Uterus (tissue), 4 donors: ENCODE data around the gene MS4A18. TPM values are rescaled to one million over a fixed set of nuclear protein-coding genes. Genes with fewer than 3 reads are reported as not detected.

ENCODE experiments used
- DNase-seq, 2 donors: peaks; one replicate each; pipeline ENCODE4 v3.0.0-alpha.2; 2019 to 2020
- H3K27ac ChIP-seq, 2 donors: fragments of 200-600 bp; sonication (generic); 1 replicate in 1 of 2; 2 replicates in 1 of 2; pipeline ENCODE4 v1.5.1; 2016 to 2018
- H3K27me3 ChIP-seq, 2 donors: fragments of 200-600 bp; sonication (generic); one replicate each; pipeline ENCODE4 v1.5.1; 2018 to 2019; ENCODE audit warnings: control low read depth in 1 of 2
- H3K36me3 ChIP-seq, 2 donors: fragments of 200-600 bp; sonication (generic); one replicate each; pipeline ENCODE4 v1.5.1; 2019; ENCODE audit warnings: control low read depth in 1 of 2
- H3K4me1 ChIP-seq, 2 donors: fragments of 200-600 bp; sonication (generic); one replicate each; pipeline ENCODE4 v1.5.1; 2018 to 2019; ENCODE audit warnings: control low read depth in 1 of 2
- H3K4me3 ChIP-seq, 2 donors: fragments of 200-600 bp; sonication (generic); 1 replicate in 1 of 2; 2 replicates in 1 of 2; pipeline ENCODE4 v1.5.1; 2018 to 2019; ENCODE audit warnings: mild to moderate bottlenecking in 1 of 2
- H3K9me3 ChIP-seq, 2 donors: fragments of 200-600 bp; sonication (generic); one replicate each; pipeline ENCODE4 v1.5.1; 2019; ENCODE audit warnings: control low read depth in 1 of 2
- POLR2A ChIP-seq, 2 donors: fragments of 450-650 bp; IDR thresholded peaks; one replicate each; pipeline ENCODE4 v1.6.1; 2016; ENCODE audit warnings: antibody characterized with exemption in 2 of 2, mild to moderate bottlenecking in 1 of 2, moderate library complexity in 1 of 2
- intact Hi-C: fragments of 100-400 bp; cut with DNase I; formaldehyde crosslinking; loops from one replicate; pipeline ENCODE4 v1.15.1; 2023; ENCODE audit warnings: low total_unique reads
- total RNA-seq, 4 donors: library from RNA; depleted of rRNA in 3 of 4; stranded (reverse); fragments of >200 nt in 3 of 4; gene quantifications; one replicate each; pipeline versions ENCODE4 v1.1.0 to v1.2.4, GENCODE V29; 2014 to 2023
- TF ChIP-seq, protein P1 (sequence below), 4 experiments: fragments of 200-600 bp in 2 of 4; fragments of 450-650 bp in 2 of 4; sonication (generic) in 2 of 4; IDR thresholded peaks; one replicate each; pipeline ENCODE4 v1.5.1; 2016 to 2019; ENCODE audit warnings: antibody characterized with exemption in 4 of 4, mild to moderate bottlenecking in 2 of 4, moderate library complexity in 1 of 4
- donor health status: DM: yes; HTN: yes; CAD: no.

Gene MS4A18
- total RNA-seq, 4 donors from 2014 or later: not detected

DNA sequence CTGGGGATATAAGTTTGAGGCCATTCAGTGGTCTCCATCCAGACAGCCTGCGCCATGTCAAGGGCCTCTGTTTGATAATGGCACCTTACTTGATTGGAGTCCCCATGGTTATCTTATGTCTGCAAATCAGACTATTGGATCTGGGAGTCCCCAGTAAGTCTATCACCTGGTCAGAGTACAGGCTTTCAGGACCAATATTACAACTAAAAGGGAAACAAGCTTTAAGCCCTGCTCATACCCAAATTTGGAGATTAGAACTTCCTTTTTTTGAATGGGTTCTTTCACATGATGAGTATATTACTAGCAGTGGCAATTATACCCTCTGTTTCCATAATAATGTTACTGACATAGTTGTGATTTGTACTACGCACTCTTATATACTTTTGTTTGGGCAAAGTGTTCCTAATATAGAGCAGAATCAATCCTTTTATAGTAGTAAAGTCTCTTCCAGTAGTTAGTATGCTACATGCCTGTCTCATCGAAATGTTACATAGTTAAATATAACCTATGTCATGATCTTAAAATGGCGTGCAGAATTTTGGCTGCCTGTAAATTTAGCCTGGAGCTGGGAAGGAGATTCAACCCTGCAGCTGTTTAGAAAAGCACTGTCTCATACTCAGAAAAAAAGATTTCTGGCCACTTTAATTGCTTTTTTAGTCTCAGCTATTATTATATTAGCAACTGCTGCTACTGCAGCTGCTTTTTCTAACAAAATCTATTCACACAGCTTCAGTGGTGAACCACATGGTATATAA is 37.1 kb downstream of the MS4A18 start:
- Histone ChIP-seq H3K27ac (no peak overlapping the region), H3K4me3 (no peak overlapping the region), H3K27me3 (no peaks in the 10 kb centered on the region), H3K9me3 (no peaks in the 10 kb centered on the region), H3K4me1 (no peaks in the 10 kb centered on the region), H3K36me3 (no peaks in the 10 kb centered on the region)
- TF ChIP-seq, protein P1, sequence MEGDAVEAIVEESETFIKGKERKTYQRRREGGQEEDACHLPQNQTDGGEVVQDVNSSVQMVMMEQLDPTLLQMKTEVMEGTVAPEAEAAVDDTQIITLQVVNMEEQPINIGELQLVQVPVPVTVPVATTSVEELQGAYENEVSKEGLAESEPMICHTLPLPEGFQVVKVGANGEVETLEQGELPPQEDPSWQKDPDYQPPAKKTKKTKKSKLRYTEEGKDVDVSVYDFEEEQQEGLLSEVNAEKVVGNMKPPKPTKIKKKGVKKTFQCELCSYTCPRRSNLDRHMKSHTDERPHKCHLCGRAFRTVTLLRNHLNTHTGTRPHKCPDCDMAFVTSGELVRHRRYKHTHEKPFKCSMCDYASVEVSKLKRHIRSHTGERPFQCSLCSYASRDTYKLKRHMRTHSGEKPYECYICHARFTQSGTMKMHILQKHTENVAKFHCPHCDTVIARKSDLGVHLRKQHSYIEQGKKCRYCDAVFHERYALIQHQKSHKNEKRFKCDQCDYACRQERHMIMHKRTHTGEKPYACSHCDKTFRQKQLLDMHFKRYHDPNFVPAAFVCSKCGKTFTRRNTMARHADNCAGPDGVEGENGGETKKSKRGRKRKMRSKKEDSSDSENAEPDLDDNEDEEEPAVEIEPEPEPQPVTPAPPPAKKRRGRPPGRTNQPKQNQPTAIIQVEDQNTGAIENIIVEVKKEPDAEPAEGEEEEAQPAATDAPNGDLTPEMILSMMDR (IDR thresholded peaks at IDR 0.05): no peak
- no peak for TF ChIP-seq POLR2A (IDR thresholded peaks at IDR 0.05)
- DNase-seq: no peak
- intact Hi-C loops: no loop called here

DNA sequence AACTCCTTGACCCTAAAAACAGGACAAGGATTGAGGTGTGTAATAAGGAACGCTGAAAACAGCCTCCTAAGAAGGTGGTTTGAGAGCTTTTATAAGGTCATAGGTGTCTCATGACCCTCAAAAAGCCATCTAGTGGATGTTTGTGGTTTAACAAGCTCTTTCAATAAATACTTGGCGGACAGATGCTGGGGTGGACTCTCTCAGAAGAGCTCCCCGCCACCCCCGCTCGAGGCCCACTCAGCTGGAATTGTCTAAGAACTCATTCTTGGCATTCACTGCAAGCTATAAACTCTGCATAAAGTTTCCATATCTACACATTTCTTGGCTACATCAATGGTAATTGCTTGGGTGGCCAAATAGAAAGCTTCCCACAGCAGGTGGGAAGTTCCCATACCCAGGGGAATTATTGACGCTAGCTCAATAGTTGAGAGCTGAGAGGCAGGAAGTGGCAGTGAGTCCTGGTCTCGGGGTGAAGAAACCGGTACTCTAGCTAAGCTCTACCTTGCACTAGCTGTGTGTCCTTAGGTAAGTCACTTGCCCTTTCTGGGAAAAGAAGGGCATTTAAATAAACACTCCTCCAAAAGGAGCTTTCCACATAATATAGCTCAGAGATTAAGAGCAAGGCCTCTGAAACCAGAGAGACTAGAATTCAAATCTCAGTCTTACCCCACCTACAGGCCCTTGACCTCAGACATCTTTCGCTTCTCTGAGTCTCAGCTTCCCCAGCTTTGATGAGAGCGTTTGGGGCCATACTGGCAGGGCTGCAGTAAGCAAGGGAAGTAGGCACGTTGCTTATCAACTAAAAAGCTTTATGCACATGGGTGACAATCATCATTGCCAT is 38.6 kb downstream of the MS4A18 start:
- Histone ChIP-seq H3K4me1 (no peaks in the 10 kb centered on the region), H3K9me3 (no peaks in the 10 kb centered on the region), H3K27me3 (no peaks in the 10 kb centered on the region), H3K36me3 (no peaks in the 10 kb centered on the region), H3K4me3 (no peak overlapping the region), H3K27ac (no peak overlapping the region)
- intact Hi-C loops: no loop called here
- TF ChIP-seq, protein P1 (IDR thresholded peaks at IDR 0.05): no peak
- TF ChIP-seq POLR2A (IDR thresholded peaks at IDR 0.05): no peak
- no peak for DNase-seq

DNA sequence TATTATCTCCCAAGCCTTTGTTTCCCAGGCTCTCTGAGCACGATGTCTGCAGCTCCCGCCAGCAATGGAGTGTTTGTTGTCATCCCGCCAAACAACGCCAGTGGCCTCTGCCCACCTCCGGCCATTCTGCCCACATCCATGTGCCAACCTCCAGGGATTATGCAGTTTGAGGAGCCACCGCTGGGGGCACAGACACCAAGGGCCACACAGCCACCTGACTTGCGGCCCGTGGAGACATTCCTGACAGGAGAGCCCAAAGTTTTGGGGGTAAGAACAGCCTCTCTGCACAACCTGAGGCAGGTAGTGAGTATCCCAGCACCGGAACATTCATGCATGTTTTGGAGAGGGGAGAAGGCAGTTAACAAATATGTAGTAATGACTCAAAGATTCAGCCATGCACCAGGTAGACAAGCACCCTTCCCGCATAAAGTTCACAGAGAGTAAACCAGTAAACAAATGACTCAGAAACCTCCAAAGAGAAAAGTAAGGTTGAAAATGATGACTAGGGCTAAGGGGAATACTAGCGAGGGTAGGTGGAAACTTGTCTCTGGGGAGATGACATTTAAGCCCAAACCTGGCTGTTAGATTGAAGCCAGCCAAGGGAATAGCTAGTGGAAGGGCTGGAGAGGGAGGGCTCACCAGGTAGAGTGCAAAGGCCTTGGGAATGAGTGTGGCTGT is 39.3 kb downstream of the MS4A18 start:
- intact Hi-C loops: no loop called here
- DNase-seq: no peak
- TF ChIP-seq, protein P1 (IDR thresholded peaks at IDR 0.05): no peak
- TF ChIP-seq POLR2A (IDR thresholded peaks at IDR 0.05): no peak
- H3K27me3 ChIP-seq: no peaks in the 10 kb centered on the region
- no peaks in the 10 kb centered on the region for H3K9me3 ChIP-seq
- H3K27ac ChIP-seq: no peak overlapping the region
- H3K4me3 ChIP-seq: no peak overlapping the region
- no peaks in the 10 kb centered on the region for H3K36me3 ChIP-seq
- no peaks in the 10 kb centered on the region for H3K4me1 ChIP-seq

DNA sequence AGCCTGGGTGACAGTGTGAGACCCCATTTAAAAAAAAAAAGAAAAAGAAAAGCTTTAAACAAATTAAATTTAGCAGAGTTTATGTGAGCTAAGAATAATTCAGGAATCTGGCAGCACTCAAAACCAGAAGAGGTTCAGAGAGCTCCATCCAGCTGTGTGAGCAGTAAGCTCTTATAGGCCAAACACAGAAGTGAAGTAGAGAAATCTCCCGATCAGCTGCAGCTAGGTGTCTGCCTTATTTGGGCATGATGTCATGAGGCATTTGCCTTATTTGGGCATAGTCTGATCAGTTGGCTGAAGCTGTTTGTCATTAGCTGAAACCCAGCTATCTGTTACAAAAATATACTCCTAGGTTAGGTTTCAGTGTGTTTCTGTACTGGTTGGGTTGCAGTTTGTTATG is 40.4 kb downstream of the MS4A18 start:
- no peaks in the 10 kb centered on the region for H3K27me3 ChIP-seq
- H3K9me3 ChIP-seq: no peaks in the 10 kb centered on the region
- no peak for TF ChIP-seq POLR2A (IDR thresholded peaks at IDR 0.05)
- TF ChIP-seq, protein P1 (IDR thresholded peaks at IDR 0.05): no peak
- intact Hi-C loops: no loop called here
- no peaks in the 10 kb centered on the region for H3K4me1 ChIP-seq
- H3K27ac ChIP-seq: no peak overlapping the region
- H3K36me3 ChIP-seq: no peaks in the 10 kb centered on the region
- no peak for DNase-seq
- no peak overlapping the region for H3K4me3 ChIP-seq
